GM12864 (cell line): Measurements from ENCODE around the gene C16orf96.
A peak's percentile ranks its signal among the peaks of the same experiment; 100 is the strongest.

Experiments
- DNase-seq: peaks from one replicate; pipeline ENCODE4 v3.0.0-alpha.2; 2011; ENCODE audit warnings: low read depth
- H3K4me3 ChIP-seq: 2 replicates; pipeline ENCODE4 v1.5.1; 2011; ENCODE audit warnings: mild to moderate bottlenecking, low read depth, low read length, control low read depth
- CTCF ChIP-seq: IDR thresholded peaks from 2 replicates; pipeline ENCODE4 v1.5.1; 2011; ENCODE audit warnings: low read depth, mild to moderate bottlenecking, moderate library complexity, low read length, control low read depth, inconsistent platforms; ENCODE audit errors: missing control alignments

C16orf96 gene

GRCh38 chr16:4556112-4556511 is at the start of gene C16orf96:
TSS of gene C16orf96 (plus strand) at chr16:4556340. CDS start at chr16:4556490, 150 bp downstream.
- no peak within 1 kb of the TSS for H3K4me3 ChIP-seq
- no peak for TF ChIP-seq CTCF
- no peak for DNase-seq

- DNase-seq, result peak; percentile 58
- peak; percentile 97 for TF ChIP-seq CTCF
- no peak overlapping the region for H3K4me3 ChIP-seq
Measured at GRCh38 chr16:4506450-4506849, 49.7 kb upstream of the C16orf96 start.

GRCh38 chr16:4507588-4508345 is 48.4 kb upstream of the C16orf96 start:
- no peak for DNase-seq
- no peak overlapping the region for H3K4me3 ChIP-seq
- TF ChIP-seq CTCF, result no peak

- no peak overlapping the region for H3K4me3 ChIP-seq
- no peak for TF ChIP-seq CTCF
- no peak for DNase-seq
Measured at GRCh38 chr16:4508806-4509205, 47.3 kb upstream of the C16orf96 start.

- no peak for DNase-seq
- H3K4me3 ChIP-seq, result no peak overlapping the region
- no peak for TF ChIP-seq CTCF
Measured at GRCh38 chr16:4509420-4509819, 46.7 kb upstream of the C16orf96 start.

- no peak overlapping the region for H3K4me3 ChIP-seq
- TF ChIP-seq CTCF, result no peak
- no peak for DNase-seq
Measured at GRCh38 chr16:4510131-4510530, 46.0 kb upstream of the C16orf96 start.

- DNase-seq, result no peak
- no peak for TF ChIP-seq CTCF
- H3K4me3 ChIP-seq, result no peak overlapping the region
Measured at GRCh38 chr16:4510747-4511426, 45.3 kb upstream of the C16orf96 start.
